Stomach smooth muscle (tissue), 2 donors: ENCODE measurements around the gene IQUB.

Experiments
- H3K27ac ChIP-seq: one replicate; pipeline ENCODE4 v1.7.0; 2013; ENCODE audit warnings: mild to moderate bottlenecking, low read length, inconsistent platforms
- H3K27me3 ChIP-seq, 2 donors: one replicate each; pipeline ENCODE4 v1.7.0; 2013; ENCODE audit warnings: low read length in 2 of 2; ENCODE audit not compliant: insufficient read depth in 2 of 2, control insufficient read depth in 1 of 2
- H3K36me3 ChIP-seq, 2 donors: one replicate each; pipeline ENCODE4 v1.7.0; 2013; ENCODE audit warnings: low read length in 2 of 2; ENCODE audit not compliant: control insufficient read depth in 2 of 2, insufficient read depth in 2 of 2
- H3K4me1 ChIP-seq: one replicate; pipeline ENCODE4 v1.7.0; 2013; ENCODE audit warnings: low read length; ENCODE audit not compliant: control insufficient read depth, insufficient read depth
- H3K4me3 ChIP-seq, 2 donors: one replicate each; pipeline ENCODE4 v1.7.0; 2013; ENCODE audit warnings: low read length in 2 of 2
- H3K9ac ChIP-seq, 2 donors: one replicate each; pipeline ENCODE4 v1.7.0; 2013; ENCODE audit warnings: low read length in 2 of 2, mild to moderate bottlenecking in 1 of 2
- H3K9me3 ChIP-seq, 2 donors: one replicate each; pipeline ENCODE4 v1.7.0; 2013; ENCODE audit warnings: low read length in 2 of 2; ENCODE audit not compliant: control insufficient read depth in 2 of 2
- donor health status: healthy.
- donor health status: Pancreatic carcinoma.

IQUB gene

GRCh38 chr7:123534383-123535260, at the start of gene IQUB:
Gene IQUB, minus strand, starts transcription at chr7:123534595. Its CDS starts 22,255 bp downstream, at chr7:123512340.
- peak within 1 kb of the TSS; percentile 74 for H3K27ac ChIP-seq
- H3K9me3 ChIP-seq, result no peaks in the 10 kb centered on the region
- H3K36me3 ChIP-seq, result no peaks in the 10 kb centered on the region
- H3K4me3 ChIP-seq, result peak within 1 kb of the TSS; percentile 83 to 85
- peaks cover 0 to 4% of the 10 kb centered on the region in 2 donors for H3K27me3 ChIP-seq
- H3K4me1 ChIP-seq, result peaks cover 5% of the 10 kb centered on the region
- H3K9ac ChIP-seq, result peak within 1 kb of the TSS; percentile 60 to 66

DNA sequence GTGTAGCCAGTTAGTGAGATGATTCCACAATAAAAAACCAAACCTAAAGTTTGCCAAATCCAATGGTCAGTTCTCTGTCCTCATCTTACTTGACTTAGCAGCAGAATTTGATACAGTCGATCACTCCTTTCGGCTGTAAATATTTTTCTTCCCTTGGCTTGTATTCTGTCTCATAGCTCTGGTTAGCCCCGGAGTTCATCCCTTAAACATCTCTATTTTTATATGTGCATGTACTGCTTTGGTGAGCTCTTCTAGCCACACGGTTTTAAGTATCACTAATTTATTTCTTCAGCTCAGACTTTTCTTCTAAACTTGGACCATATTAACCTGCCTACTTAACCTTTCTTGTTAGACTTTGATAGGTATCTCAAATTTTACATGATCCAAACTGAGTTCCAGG, 49.4 kb upstream of the IQUB start:
- Histone ChIP-seq H3K27ac (no peak overlapping the region), H3K9ac (no peak overlapping the region), H3K27me3 (no peaks in the 10 kb centered on the region), H3K4me3 (no peak overlapping the region), H3K36me3 (no peaks in the 10 kb centered on the region), H3K9me3 (no peaks in the 10 kb centered on the region), H3K4me1 (no peaks in the 10 kb centered on the region)

DNA sequence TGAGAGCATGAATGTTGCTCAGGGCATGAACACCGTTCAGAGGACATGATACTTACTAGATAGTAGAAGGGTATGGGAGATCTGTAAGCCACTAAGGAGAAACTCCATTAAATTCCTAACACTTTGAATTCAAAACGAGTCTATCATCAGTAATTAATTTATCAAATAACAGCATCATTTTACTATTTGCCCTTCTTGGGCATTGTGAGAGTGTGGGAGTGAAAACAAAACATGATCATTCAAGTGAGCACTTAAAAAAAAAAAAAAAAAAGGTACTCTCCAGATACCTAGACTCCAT, 46.7 kb upstream of the IQUB start:
- H3K9ac ChIP-seq, result no peak overlapping the region
- no peak overlapping the region for H3K4me3 ChIP-seq
- no peaks in the 10 kb centered on the region for H3K4me1 ChIP-seq
- H3K36me3 ChIP-seq, result no peaks in the 10 kb centered on the region
- no peaks in the 10 kb centered on the region for H3K27me3 ChIP-seq
- H3K27ac ChIP-seq, result no peak overlapping the region
- no peaks in the 10 kb centered on the region for H3K9me3 ChIP-seq

DNA sequence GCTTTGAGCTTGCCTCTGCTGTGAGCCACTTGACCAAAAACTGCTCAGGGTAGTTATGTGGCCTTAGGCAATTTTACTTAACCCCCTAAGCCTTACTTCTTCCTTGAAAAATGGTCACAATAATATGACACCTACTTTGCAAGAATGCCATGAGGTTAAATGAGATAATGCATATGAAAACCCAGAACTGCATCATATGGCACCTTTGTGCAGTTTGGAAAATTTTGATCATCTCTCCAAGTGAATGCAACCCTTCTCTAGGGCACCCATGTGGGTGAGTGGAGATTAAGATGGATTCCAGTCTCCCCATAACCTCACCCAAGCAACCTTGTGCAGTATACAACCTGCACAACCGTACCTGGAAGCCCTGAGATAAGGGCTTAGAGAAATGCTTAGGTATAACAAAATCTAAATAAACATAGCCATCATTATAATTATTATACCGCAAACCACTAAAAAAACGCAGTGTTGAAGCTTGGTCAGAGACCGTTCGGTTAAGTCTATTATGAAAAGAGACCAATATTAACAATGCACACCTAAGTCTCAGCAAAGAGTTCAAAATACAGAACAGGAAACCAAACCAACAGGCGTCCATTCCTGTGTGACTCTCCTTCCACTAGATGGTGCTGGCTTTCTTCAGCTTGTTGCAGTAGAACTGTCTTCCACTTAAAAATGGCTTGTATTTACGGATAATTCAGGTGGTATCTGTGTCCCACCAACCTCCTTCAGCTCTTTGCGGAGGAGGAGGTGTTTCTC, 46.2 kb upstream of the IQUB start:
- Histone ChIP-seq H3K36me3 (no peaks in the 10 kb centered on the region), H3K27me3 (no peaks in the 10 kb centered on the region), H3K9ac (no peak overlapping the region), H3K9me3 (no peaks in the 10 kb centered on the region), H3K4me1 (no peaks in the 10 kb centered on the region), H3K27ac (no peak overlapping the region), H3K4me3 (no peak overlapping the region)

- Histone ChIP-seq H3K27ac (no peak overlapping the region), H3K36me3 (no peaks in the 10 kb centered on the region), H3K4me3 (no peak overlapping the region), H3K9me3 (no peaks in the 10 kb centered on the region), H3K4me1 (no peaks in the 10 kb centered on the region), H3K27me3 (no peaks in the 10 kb centered on the region), H3K9ac (no peak overlapping the region)
Measured at GRCh38 chr7:123579416-123579815, 45.0 kb upstream of the IQUB start.

- Histone ChIP-seq H3K4me3 (no peak overlapping the region), H3K9me3 (no peaks in the 10 kb centered on the region), H3K9ac (no peak overlapping the region), H3K27me3 (no peaks in the 10 kb centered on the region), H3K4me1 (no peaks in the 10 kb centered on the region), H3K36me3 (no peaks in the 10 kb centered on the region), H3K27ac (no peak overlapping the region)
Measured at GRCh38 chr7:123573896-123574467, 39.6 kb upstream of the IQUB start.

DNA sequence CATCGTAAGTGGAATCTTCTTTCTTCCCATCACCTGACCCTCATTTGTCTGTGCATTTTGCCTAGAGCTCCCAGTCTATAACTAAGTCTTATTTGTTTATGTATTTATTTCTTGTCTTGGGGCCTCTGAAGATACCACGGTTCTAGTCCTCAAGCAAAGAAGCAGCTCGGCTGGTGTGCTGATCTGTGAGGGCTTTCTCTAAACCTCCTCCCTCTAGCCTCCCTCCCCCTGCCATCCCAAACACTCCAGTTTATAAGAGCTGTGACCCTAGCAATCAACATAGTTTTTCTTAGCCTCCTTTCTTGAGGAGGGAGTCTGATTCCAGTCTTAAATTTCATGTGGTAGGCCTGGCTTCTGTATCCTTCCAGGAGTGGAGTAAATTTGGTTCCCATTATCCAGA, 38.9 kb upstream of the IQUB start:
- no peaks in the 10 kb centered on the region for H3K9me3 ChIP-seq
- H3K9ac ChIP-seq, result no peak overlapping the region
- H3K27ac ChIP-seq, result no peak overlapping the region
- H3K36me3 ChIP-seq, result no peaks in the 10 kb centered on the region
- H3K27me3 ChIP-seq, result no peaks in the 10 kb centered on the region
- no peaks in the 10 kb centered on the region for H3K4me1 ChIP-seq
- no peak overlapping the region for H3K4me3 ChIP-seq

DNA sequence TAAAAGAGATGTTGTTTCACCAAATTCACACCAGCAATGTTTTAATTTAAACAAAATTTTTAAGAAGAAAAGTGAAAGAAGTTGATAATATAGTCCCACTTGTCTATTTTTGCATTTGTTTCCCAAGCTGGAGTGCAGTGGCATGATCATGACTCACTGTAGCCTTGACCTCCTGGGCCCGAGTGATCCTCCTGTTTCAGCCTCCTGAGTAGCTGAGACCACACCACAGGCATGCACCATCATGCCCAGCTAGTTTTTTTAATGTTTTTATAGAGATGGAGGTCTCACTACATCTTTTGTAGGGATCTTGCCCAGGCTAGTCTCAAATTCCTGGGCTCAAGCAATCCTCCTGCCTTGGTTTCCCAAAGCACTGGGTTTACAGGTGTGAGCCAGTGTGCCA, 37.3 kb upstream of the IQUB start:
- Histone ChIP-seq H3K36me3 (no peaks in the 10 kb centered on the region), H3K4me3 (no peak overlapping the region), H3K4me1 (no peaks in the 10 kb centered on the region), H3K27me3 (no peaks in the 10 kb centered on the region), H3K9me3 (no peaks in the 10 kb centered on the region), H3K9ac (no peak overlapping the region), H3K27ac (no peak overlapping the region)

DNA sequence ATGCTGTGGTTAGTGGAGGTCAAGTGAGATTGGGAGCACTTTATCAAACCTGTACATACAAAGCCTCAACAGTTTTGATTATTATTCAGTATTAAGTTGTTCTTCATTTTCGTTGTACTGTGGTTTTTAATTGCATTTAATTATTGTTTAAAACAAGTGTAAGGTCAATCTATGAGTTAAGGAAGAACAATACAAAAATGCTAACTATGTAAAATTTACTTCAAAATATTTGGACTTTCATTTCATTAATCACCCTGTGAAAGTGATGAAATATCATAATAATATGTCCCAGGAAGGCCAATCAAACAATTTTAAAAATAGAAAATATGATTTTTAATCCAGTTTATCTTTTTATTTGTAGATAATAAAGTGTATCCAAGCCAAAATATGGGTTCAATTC, 36.8 kb upstream of the IQUB start:
- no peaks in the 10 kb centered on the region for H3K9me3 ChIP-seq
- no peaks in the 10 kb centered on the region for H3K36me3 ChIP-seq
- H3K27me3 ChIP-seq, result no peaks in the 10 kb centered on the region
- no peak overlapping the region for H3K4me3 ChIP-seq
- no peak overlapping the region for H3K27ac ChIP-seq
- H3K9ac ChIP-seq, result no peak overlapping the region
- H3K4me1 ChIP-seq, result no peaks in the 10 kb centered on the region

DNA sequence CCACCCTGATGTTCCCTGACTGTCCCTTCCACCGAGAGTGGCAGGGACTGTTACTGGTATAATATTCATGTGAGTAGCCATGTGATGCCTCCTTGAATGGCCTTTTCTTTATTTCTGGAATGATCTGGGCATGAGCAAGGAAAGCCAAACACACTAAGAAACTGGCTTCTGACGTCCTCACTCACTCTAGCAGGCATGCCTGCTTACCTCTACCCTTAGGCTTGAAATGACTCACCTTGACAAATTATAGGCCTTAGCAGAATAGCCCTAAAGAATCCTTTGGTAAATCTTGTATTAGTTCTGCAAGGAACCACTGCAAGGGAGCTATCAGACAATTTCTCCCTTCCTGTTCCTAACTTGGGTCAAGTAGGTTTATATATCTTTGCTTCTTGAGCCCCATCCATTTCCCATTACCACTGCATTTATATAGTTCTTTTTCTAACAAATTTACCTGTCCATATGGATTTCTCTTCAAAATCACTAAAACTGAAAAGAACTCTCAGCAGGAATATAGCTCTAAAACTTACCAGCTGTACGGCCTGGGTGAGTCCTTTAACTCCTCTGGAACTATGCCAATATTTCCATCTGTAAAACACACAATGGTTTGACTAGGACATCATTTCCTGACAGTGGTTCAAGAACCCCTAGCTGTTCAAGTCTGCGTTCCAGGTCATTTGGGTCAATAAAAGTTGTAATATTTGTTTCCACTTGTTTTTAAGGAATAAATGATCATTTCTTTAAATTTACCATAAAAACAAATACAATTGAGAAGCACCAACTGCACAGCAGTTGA, 36.2 kb upstream of the IQUB start:
- Histone ChIP-seq H3K4me1 (no peaks in the 10 kb centered on the region), H3K9ac (no peak overlapping the region), H3K36me3 (no peaks in the 10 kb centered on the region), H3K27ac (no peak overlapping the region), H3K4me3 (no peak overlapping the region), H3K27me3 (no peaks in the 10 kb centered on the region), H3K9me3 (no peaks in the 10 kb centered on the region)
